GM10847 (cell line): ENCODE measurements around the gene METTL26.

Experiments used
- POLR2A ChIP-seq: IDR thresholded peaks from 2 replicates; pipeline ENCODE4 v1.6.1; 2011; ENCODE audit not compliant: insufficient read length; ENCODE audit errors: extremely low read depth

METTL26 gene

DNA sequence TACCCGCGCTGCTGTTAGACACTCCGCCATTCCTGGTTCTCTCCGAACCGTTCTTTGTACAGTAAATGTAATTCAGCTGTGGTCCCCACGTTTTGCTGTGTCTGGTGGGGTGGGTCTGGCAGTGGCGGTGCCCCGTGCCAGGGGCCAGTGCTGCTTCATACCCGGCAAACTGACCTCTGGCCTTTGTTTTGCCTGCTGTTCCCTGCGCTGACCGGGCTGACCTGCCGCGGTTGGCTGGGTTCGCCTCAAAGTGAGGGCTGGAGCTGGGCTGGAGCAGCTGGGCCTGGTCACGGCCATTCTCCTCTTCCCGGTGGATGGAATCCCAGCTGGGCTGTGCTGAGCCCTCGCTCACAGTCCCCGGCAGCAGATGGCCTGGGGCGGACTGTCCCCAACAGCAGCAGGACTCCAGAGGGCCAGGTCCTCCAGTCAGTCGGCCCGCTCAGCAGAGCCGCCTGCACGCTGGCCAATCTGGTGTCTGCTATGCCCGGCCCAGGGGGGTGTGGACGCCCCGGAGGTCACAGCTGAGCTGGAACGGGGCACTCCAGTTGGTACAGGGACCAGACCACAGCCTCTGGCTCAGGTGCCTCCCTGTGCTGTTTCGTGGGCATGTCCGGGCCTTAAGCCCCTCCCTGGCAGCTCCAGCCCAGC is 6.8 kb downstream of the METTL26 start:
- TF ChIP-seq POLR2A, result no peak

GRCh38 chr16:628321-629061 is 7.6 kb downstream of the METTL26 start:
- TF ChIP-seq POLR2A, result no peak

- no peak for TF ChIP-seq POLR2A
Measured at GRCh38 chr16:627454-628239, 8.5 kb downstream of the METTL26 start.

DNA sequence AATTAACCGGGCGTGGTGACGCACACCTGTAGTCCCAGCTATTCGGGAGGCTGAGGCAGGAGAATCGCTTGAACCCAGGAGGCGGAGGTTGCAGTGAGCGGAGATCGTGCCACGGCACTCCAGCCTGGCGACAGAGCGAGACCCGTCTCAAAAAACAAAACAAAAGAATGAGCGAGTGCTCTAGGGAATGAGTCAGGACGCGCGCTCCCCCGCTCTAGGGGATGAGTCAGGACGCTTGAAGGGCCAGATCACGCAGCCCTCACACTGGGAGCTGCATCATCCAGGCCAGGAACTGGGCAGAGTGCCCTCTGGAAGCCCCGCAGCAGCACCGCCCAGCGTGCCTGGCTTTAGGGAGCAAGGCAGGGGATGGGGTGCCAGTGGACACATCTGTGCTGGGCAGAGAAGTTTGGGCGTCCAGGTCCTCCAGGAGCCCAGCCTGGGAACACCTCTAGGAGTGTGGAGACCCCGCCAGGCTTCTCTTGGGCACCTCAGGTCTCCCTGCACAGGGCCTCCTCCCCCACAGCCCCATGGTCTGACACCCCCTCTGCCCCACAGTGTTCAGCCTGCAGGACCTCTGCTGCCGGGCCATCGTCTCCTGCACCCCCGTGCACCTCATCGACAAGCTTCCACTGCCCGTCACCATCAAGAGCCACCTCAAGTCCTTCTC is 9.2 kb downstream of the METTL26 start:
- TF ChIP-seq POLR2A, result no peak

GRCh38 chr16:625977-626765 is 9.9 kb downstream of the METTL26 start:
- TF ChIP-seq POLR2A, result no peak

- TF ChIP-seq POLR2A, result no peak
Measured at GRCh38 chr16:625117-625976, 10.8 kb downstream of the METTL26 start.

GRCh38 chr16:624526-625070 is 11.5 kb downstream of the METTL26 start:
- no peak for TF ChIP-seq POLR2A

DNA sequence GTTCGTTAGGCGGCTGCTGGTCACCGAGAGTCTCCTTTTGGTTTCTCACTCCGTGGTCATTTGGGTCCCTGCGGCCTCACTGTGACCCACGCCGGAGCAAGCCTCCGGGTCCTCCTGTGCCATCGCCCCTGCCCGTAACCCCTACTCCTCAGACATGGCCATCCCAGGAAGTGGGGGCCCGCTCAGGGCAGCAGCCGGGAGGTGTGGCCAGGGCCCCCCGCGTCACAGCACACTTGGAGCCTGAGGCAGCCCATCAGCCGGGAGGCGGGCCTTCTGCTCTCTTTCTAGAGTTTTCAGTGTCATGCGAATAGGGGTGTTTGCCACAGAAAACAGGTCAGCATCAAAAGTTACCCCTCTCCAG is 13.2 kb downstream of the METTL26 start:
- TF ChIP-seq POLR2A, result no peak

DNA sequence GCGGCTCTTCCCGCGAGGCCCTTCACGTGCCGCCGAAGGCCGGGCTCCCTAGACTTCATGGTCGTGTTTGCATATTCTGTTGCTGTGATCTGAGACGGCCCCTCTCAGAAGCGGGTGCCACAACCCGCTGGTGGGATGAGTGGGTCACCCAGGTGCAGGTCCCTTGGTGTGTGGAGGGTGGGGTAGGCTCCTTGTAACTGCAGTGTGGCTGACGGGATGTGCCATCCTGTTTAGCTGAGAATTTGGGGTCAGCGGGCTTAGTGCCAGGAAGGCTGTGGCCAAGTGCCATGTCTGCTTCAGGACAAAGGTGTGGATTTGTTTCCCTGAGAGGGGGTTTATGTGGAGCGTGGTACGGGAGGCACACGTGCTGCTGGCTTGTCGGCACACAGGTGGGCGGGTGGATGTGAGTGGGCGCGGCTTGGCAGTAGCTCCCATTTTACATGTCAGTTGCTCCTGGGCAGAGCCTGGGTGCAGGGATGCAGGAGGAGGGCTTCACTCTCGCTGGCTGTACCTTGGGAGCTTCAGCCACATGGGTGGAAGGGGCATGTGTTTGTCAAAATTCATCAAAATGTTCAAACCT is 14.5 kb downstream of the METTL26 start:
- no peak for TF ChIP-seq POLR2A

DNA sequence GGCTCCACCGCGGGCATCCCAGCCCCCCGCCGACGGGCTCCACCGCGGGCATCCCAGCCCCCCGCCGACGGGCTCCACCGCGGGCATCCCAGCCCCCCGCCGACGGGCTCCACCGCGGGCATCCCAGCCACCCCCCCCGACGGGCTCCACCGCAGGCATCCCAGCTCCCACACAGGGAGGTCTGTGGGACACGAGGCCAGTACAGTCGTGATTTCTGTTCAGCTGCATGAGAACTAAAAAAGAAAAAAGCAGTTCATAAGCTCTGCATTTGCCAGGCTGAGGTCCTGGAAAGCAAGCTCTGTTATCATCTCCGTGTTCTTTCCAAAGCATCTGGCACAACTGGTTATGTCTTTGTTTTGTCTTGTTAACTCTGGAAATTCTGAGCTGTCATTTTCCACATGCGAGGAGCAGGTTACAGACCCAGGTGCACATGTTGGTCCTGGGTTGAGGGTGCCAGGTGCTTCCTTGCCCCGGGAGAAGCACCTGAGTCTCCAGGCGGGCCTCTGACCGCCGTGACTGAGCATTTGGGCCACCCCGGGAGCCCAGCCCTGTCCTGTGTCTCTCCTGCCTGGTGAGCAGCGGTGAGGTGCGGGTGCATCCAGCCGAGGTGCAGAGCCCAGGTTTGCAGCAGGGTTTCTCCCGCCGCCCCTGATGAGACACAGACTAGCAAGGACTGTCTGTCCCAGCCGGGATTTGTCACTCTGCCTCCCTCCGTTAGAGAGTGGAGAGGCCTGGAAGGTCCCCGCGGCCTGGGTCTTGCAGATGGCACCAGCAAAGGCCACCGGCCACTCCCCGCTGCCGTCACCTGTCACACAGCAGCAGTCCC is 15.2 kb downstream of the METTL26 start:
- TF ChIP-seq POLR2A, result no peak

DNA sequence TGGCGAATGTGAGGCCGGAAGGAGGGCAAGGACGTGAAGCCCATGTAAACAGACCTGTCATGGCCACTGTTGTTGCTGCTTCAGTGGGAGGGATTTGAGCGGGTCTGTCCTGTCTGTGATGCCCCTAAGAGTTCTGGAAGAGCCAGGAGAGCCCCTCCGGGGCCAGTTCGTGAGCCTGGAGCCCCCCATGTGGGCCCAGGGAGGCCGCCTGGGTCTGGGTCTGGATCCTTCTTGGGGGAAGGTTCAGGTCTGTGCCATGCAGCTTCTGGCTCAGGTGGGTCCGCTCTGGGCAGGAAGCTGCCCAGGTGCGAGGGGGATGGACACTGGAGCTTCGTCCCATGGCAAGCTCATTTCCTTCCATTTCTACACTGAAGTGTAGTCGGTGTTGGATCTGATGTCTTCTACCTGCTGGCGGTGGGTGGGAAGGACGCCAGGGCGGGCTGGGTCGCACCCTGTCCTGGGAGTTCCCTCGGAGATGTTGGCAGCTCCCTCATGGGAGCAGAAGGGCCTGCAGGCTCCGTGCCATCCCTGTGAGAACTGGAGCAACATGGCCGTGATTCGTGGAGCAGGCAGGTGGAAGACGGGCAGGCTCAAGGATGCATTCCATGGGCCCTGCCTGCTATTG is 16.5 kb downstream of the METTL26 start:
- TF ChIP-seq POLR2A, result no peak

DNA sequence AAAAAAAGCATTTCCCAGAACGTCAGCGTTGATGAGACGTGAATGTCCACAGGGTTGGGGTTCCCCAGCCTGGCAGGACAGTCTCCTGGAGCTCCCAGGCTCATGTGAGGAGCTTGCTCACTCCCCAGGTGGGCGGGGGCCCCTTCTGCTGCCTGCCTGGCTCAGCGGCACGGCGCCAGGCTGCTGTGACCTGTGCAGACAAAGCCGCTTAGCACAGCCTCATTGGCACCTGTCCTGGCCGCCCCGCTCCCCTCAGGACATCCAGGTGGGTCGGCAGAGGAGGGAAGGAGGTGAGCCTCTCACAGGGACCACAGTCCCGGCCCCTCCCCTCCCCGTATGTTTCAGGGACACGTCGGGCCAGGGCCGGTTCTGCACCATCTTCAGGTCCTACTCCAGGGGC is 18.2 kb downstream of the METTL26 start:
- TF ChIP-seq POLR2A, result no peak
